ENCODE results near the gene DHX57.

The DHX57 gene

DNA sequence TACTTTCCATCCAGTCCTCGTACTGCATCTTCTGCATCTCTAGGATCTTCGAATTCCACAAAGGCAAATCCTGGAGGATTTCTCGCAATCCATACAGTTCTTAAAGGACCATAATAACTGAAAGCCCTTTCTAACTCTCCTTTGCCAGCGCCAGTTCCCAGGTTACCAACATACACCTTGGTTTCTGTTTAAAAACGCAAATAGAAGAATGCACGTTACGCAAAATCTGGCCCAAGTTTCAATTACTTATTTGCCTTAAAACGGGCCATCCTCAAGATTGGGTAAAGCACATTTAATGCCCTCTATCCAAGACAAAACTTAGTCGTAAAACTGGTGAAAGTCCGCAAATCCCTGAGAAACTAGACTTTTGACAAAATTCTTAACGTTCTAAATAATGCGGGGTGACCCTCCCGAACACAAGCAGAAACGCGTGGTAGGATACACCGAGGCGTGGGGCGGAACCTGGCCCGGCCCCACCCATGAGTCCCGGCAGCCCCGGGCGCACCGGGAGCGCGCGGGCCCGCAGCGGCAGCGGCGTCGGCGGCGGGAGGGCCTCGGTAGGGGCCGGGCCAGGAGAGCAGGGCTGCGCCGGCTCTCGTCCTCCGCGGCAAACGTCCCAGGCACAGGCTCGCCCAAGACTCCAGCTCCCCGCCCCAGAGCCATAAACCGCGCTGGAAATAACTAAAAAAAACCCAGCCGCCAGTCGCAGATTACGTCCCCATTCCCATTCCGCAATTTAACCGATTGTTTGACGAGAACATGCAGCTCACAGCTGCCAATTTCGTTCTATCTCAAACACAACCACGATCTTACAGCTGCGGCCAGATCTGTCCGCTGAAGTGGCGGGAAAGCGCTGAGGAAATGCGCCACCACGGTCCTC is 125.5 kb downstream of the DHX57 start:
- TF ChIP-seq FOXP2 (optimal IDR thresholded peaks at IDR 0.05; ENCODE audit: borderline replicate concordance, extremely low read depth, extremely low read length, insufficient read depth) (no peak), SIN3A (IDR thresholded peaks at IDR 0.05; ENCODE audit: borderline replicate concordance, insufficient read depth, low read length) (0 out of 2 replicates have a peak, but pooled peaks have one; percentile 29), TAF1 (IDR thresholded peaks at IDR 0.05; ENCODE audit: borderline replicate concordance, insufficient read depth, low read length) (no peak), POLR2AphosphoS5 (IDR thresholded peaks at IDR 0.05; ENCODE audit: low read depth, low read length) (no peak)
- TF ChIP-seq, protein P1, sequence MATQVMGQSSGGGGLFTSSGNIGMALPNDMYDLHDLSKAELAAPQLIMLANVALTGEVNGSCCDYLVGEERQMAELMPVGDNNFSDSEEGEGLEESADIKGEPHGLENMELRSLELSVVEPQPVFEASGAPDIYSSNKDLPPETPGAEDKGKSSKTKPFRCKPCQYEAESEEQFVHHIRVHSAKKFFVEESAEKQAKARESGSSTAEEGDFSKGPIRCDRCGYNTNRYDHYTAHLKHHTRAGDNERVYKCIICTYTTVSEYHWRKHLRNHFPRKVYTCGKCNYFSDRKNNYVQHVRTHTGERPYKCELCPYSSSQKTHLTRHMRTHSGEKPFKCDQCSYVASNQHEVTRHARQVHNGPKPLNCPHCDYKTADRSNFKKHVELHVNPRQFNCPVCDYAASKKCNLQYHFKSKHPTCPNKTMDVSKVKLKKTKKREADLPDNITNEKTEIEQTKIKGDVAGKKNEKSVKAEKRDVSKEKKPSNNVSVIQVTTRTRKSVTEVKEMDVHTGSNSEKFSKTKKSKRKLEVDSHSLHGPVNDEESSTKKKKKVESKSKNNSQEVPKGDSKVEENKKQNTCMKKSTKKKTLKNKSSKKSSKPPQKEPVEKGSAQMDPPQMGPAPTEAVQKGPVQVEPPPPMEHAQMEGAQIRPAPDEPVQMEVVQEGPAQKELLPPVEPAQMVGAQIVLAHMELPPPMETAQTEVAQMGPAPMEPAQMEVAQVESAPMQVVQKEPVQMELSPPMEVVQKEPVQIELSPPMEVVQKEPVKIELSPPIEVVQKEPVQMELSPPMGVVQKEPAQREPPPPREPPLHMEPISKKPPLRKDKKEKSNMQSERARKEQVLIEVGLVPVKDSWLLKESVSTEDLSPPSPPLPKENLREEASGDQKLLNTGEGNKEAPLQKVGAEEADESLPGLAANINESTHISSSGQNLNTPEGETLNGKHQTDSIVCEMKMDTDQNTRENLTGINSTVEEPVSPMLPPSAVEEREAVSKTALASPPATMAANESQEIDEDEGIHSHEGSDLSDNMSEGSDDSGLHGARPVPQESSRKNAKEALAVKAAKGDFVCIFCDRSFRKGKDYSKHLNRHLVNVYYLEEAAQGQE (IDR thresholded peaks at IDR 0.05; ENCODE audit: insufficient read depth in 1 of 2, low read depth in 2 of 2, low read length in 2 of 2) = no peak

GRCh38 chr2:38748943-38749804 is 126.6 kb downstream of the DHX57 start:
- TF ChIP-seq, protein P1 (IDR thresholded peaks at IDR 0.05; ENCODE audit: insufficient read depth in 1 of 2, low read depth in 2 of 2, low read length in 2 of 2) = no peak
- no peak; the same call in 1 of the 2 replicates for TF ChIP-seq POLR2AphosphoS5 (IDR thresholded peaks at IDR 0.05; ENCODE audit: low read depth, low read length)
- TF ChIP-seq TAF1 (IDR thresholded peaks at IDR 0.05; ENCODE audit: borderline replicate concordance, insufficient read depth, low read length) = no peak
- TF ChIP-seq SIN3A (IDR thresholded peaks at IDR 0.05; ENCODE audit: borderline replicate concordance, insufficient read depth, low read length) = no peak
- TF ChIP-seq FOXP2 (optimal IDR thresholded peaks at IDR 0.05; ENCODE audit: borderline replicate concordance, extremely low read depth, extremely low read length, insufficient read depth) = no peak

DNA sequence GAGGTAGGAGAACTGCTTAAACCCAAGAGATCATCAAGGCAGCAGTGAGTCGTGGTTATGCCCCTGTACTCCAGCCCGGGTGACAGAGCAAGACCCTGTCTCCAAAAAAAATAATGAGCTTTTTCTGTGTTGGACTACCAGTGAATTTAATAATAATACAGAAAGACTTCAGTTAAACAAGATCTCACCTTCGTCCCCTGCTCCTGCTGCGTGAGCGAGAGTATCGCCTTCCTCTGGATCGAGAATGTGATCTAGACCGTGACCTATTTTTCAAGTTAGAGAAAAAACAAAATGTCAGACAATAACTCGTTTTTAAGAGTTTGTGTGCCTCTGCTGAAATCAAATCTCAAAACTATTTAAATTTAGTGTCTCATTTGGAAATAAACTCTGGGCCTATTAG is 127.3 kb downstream of the DHX57 start:
- TF ChIP-seq, protein P1 (IDR thresholded peaks at IDR 0.05; ENCODE audit: insufficient read depth in 1 of 2, low read depth in 2 of 2, low read length in 2 of 2) = no peak
- TF ChIP-seq POLR2AphosphoS5 (IDR thresholded peaks at IDR 0.05; ENCODE audit: low read depth, low read length) = no peak
- no peak for TF ChIP-seq SIN3A (IDR thresholded peaks at IDR 0.05; ENCODE audit: borderline replicate concordance, insufficient read depth, low read length)
- no peak for TF ChIP-seq FOXP2 (optimal IDR thresholded peaks at IDR 0.05; ENCODE audit: borderline replicate concordance, extremely low read depth, extremely low read length, insufficient read depth)
- TF ChIP-seq TAF1 (IDR thresholded peaks at IDR 0.05; ENCODE audit: borderline replicate concordance, insufficient read depth, low read length) = no peak

DNA sequence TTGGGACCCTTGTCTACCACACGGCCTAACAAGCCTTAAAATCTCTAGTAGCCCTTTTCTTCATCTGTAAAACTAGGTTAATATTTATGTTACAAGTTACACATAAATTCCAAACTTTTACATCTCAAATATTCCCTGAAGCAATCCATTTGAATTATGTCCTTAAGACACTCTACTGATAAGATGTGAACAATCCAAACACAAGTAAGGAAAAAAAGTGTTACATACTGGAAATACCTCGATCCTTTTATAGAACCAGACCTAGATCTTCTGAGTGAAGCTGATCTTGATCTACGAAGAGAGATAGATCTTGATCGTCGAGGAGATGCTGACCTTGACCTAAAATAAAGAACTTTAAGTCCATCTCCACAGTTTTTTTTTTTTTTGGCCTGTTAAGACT is 127.9 kb downstream of the DHX57 start:
- TF ChIP-seq SIN3A (IDR thresholded peaks at IDR 0.05; ENCODE audit: borderline replicate concordance, insufficient read depth, low read length) = no peak
- TF ChIP-seq, protein P1 (IDR thresholded peaks at IDR 0.05; ENCODE audit: insufficient read depth in 1 of 2, low read depth in 2 of 2, low read length in 2 of 2) = no peak
